ENCODE results near the gene ACBD3.

The ACBD3 gene

GRCh38 chr1:226125831-226126230, 60.7 kb downstream of the ACBD3 start:
- Histone ChIP-seq H3K9ac (no peak overlapping the region), H3K4me2 (no peak overlapping the region), H3K9me3 (no peaks in the 10 kb centered on the region; the same call in 1 of the 2 replicates), H3K36me3 (no peaks in the 10 kb centered on the region), H3K27ac (no peak overlapping the region), H3K4me3 (no peak overlapping the region), H3K27me3 (no peaks in the 10 kb centered on the region), H3K4me1 (peaks cover 57% of the 10 kb centered on the region), H4K20me1 (no peaks in the 10 kb centered on the region)
- TF ChIP-seq Cebpa-rat (IDR thresholded peaks at IDR 0.05): no peak

- Histone ChIP-seq H3K9me3 (no peaks in the 10 kb centered on the region), H3K4me2 (no peak overlapping the region), H3K9ac (no peak overlapping the region), H3K36me3 (no peaks in the 10 kb centered on the region), H4K20me1 (no peaks in the 10 kb centered on the region), H3K4me3 (no peak overlapping the region), H3K4me1 (peaks cover 64% of the 10 kb centered on the region), H3K27me3 (no peaks in the 10 kb centered on the region), H3K27ac (no peak overlapping the region)
- TF ChIP-seq Cebpa-rat (IDR thresholded peaks at IDR 0.05): no peak
Observed at GRCh38 chr1:226125097-226125630, 61.4 kb downstream of the ACBD3 start.

- peaks cover 64% of the 10 kb centered on the region for H3K4me1 ChIP-seq
- no peak overlapping the region for H3K4me3 ChIP-seq
- H3K9ac ChIP-seq: no peak overlapping the region; the same call in 1 of the 2 replicates
- no peaks in the 10 kb centered on the region for H4K20me1 ChIP-seq
- H3K9me3 ChIP-seq: no peaks in the 10 kb centered on the region
- H3K27me3 ChIP-seq: no peaks in the 10 kb centered on the region
- no peak for TF ChIP-seq Cebpa-rat (IDR thresholded peaks at IDR 0.05)
- no peak overlapping the region for H3K27ac ChIP-seq
- H3K36me3 ChIP-seq: no peaks in the 10 kb centered on the region
- H3K4me2 ChIP-seq: peak overlapping the region; percentile 85
Observed at GRCh38 chr1:226123591-226124471, 62.7 kb downstream of the ACBD3 start.

- H3K27me3 ChIP-seq: no peaks in the 10 kb centered on the region
- peak overlapping the region; percentile 91; the same call in 1 of the 2 replicates for H3K9ac ChIP-seq
- peaks cover 58% of the 10 kb centered on the region for H3K4me1 ChIP-seq
- H3K36me3 ChIP-seq: no peaks in the 10 kb centered on the region
- H3K4me2 ChIP-seq: peak overlapping the region; percentile 85
- no peak for TF ChIP-seq Cebpa-rat (IDR thresholded peaks at IDR 0.05)
- H3K27ac ChIP-seq: 0 out of 2 replicates have a peak overlapping the region, but pooled peaks have one; percentile 95
- H4K20me1 ChIP-seq: no peaks in the 10 kb centered on the region
- H3K9me3 ChIP-seq: no peaks in the 10 kb centered on the region
- H3K4me3 ChIP-seq: peak overlapping the region; percentile 78
Observed at GRCh38 chr1:226123212-226123560, 63.4 kb downstream of the ACBD3 start.

GRCh38 chr1:226121587-226122400, 64.7 kb downstream of the ACBD3 start:
- Histone ChIP-seq H3K4me3 (peak overlapping the region; percentile 78), H3K9ac (peak overlapping the region; percentile 91), H3K4me1 (peaks cover 45% of the 10 kb centered on the region), H3K36me3 (no peaks in the 10 kb centered on the region), H3K9me3 (no peaks in the 10 kb centered on the region), H3K4me2 (peak overlapping the region; percentile 85), H3K27ac (peak overlapping the region; percentile 95), H4K20me1 (no peaks in the 10 kb centered on the region), H3K27me3 (no peaks in the 10 kb centered on the region)
- no peak for TF ChIP-seq Cebpa-rat (IDR thresholded peaks at IDR 0.05)

- H3K27me3 ChIP-seq: no peaks in the 10 kb centered on the region
- H3K4me2 ChIP-seq: peak overlapping the region; percentile 85
- H3K36me3 ChIP-seq: no peaks in the 10 kb centered on the region
- peak overlapping the region; percentile 78 for H3K4me3 ChIP-seq
- H3K27ac ChIP-seq: peak overlapping the region; percentile 95
- peak overlapping the region; percentile 91 for H3K9ac ChIP-seq
- no peaks in the 10 kb centered on the region for H4K20me1 ChIP-seq
- no peaks in the 10 kb centered on the region for H3K9me3 ChIP-seq
- TF ChIP-seq Cebpa-rat (IDR thresholded peaks at IDR 0.05): no peak
- peaks cover 45% of the 10 kb centered on the region for H3K4me1 ChIP-seq
Observed at GRCh38 chr1:226121049-226121586, 65.4 kb downstream of the ACBD3 start.

GRCh38 chr1:226120398-226120797, 66.1 kb downstream of the ACBD3 start:
- no peaks in the 10 kb centered on the region for H3K36me3 ChIP-seq
- H3K4me2 ChIP-seq: peak overlapping the region; percentile 85
- H3K27ac ChIP-seq: no peak overlapping the region

GRCh38 chr1:226119169-226119568, 67.4 kb downstream of the ACBD3 start:
- Histone ChIP-seq H3K36me3 (no peaks in the 10 kb centered on the region), H3K9ac (no peak overlapping the region), H3K4me3 (no peak overlapping the region), H3K9me3 (no peaks in the 10 kb centered on the region), H3K4me2 (no peak overlapping the region), H4K20me1 (no peaks in the 10 kb centered on the region), H3K4me1 (peaks cover 34% of the 10 kb centered on the region), H3K27me3 (no peaks in the 10 kb centered on the region), H3K27ac (no peak overlapping the region)
- no peak for TF ChIP-seq Cebpa-rat (IDR thresholded peaks at IDR 0.05)

More at GRCh38 chr1:226120398-226120797, 66.1 kb downstream of the ACBD3 start:
- H3K9ac ChIP-seq: no peak overlapping the region; the same call in 1 of the 2 replicates
- no peak for TF ChIP-seq Cebpa-rat (IDR thresholded peaks at IDR 0.05)
- no peaks in the 10 kb centered on the region for H3K27me3 ChIP-seq
- H3K9me3 ChIP-seq: no peaks in the 10 kb centered on the region
- H4K20me1 ChIP-seq: no peaks in the 10 kb centered on the region
- peaks cover 43% of the 10 kb centered on the region for H3K4me1 ChIP-seq
- H3K4me3 ChIP-seq: no peak overlapping the region

- no peaks in the 10 kb centered on the region for H3K27me3 ChIP-seq
- no peak overlapping the region for H3K4me3 ChIP-seq
- peaks cover 32% of the 10 kb centered on the region for H3K4me1 ChIP-seq
- H3K36me3 ChIP-seq: no peaks in the 10 kb centered on the region
- no peak overlapping the region for H3K27ac ChIP-seq
- H3K4me2 ChIP-seq: no peak overlapping the region
- TF ChIP-seq Cebpa-rat (IDR thresholded peaks at IDR 0.05): no peak
- no peak overlapping the region for H3K9ac ChIP-seq
- no peaks in the 10 kb centered on the region for H4K20me1 ChIP-seq
- H3K9me3 ChIP-seq: no peaks in the 10 kb centered on the region
Observed at GRCh38 chr1:226118357-226118756, 68.2 kb downstream of the ACBD3 start.

Data from BLaER1 (cell line).